HUES48 (cell line): ENCODE measurements around the gene HGD.

ENCODE experiments used
- H3K27ac ChIP-seq: one replicate; pipeline ENCODE4 v1.7.0; 2013; ENCODE audit warnings: low read depth, low read length, inconsistent platforms
- H3K27me3 ChIP-seq: 2 replicates; pipeline ENCODE4 v1.6.1; 2013; ENCODE audit warnings: mild to moderate bottlenecking, low read length; ENCODE audit not compliant: control insufficient read depth, insufficient read depth
- H3K36me3 ChIP-seq: 2 replicates; pipeline ENCODE4 v1.6.1; 2013; ENCODE audit warnings: low read length; ENCODE audit not compliant: control insufficient read depth, insufficient read depth
- H3K4me1 ChIP-seq: 2 replicates; pipeline ENCODE4 v1.6.1; 2013; ENCODE audit warnings: mild to moderate bottlenecking, low read length; ENCODE audit not compliant: control insufficient read depth, insufficient read depth
- H3K4me3 ChIP-seq: 2 replicates; pipeline ENCODE4 v1.5.1; 2013; ENCODE audit warnings: mild to moderate bottlenecking, low read depth, low read length
- H3K9ac ChIP-seq: 2 replicates; pipeline ENCODE4 v1.6.1; 2013; ENCODE audit warnings: mild to moderate bottlenecking, low read depth, low read length, moderate library complexity
- H3K9me3 ChIP-seq: 2 replicates; pipeline ENCODE4 v1.6.1; 2013; ENCODE audit warnings: low read length; ENCODE audit not compliant: control insufficient read depth, insufficient read depth

Gene HGD

GRCh38 chr3:120699333-120699732 lies 17.3 kb upstream of the HGD start:
- Histone ChIP-seq H3K4me3 (no peak overlapping the region), H3K36me3 (no peaks in the 10 kb centered on the region), H3K9ac (no peak overlapping the region), H3K27me3 (no peaks in the 10 kb centered on the region), H3K27ac (no peak overlapping the region), H3K4me1 (peaks cover 27% of the 10 kb centered on the region), H3K9me3 (peaks cover 7% of the 10 kb centered on the region; the same call in 1 of the 2 replicates)

DNA sequence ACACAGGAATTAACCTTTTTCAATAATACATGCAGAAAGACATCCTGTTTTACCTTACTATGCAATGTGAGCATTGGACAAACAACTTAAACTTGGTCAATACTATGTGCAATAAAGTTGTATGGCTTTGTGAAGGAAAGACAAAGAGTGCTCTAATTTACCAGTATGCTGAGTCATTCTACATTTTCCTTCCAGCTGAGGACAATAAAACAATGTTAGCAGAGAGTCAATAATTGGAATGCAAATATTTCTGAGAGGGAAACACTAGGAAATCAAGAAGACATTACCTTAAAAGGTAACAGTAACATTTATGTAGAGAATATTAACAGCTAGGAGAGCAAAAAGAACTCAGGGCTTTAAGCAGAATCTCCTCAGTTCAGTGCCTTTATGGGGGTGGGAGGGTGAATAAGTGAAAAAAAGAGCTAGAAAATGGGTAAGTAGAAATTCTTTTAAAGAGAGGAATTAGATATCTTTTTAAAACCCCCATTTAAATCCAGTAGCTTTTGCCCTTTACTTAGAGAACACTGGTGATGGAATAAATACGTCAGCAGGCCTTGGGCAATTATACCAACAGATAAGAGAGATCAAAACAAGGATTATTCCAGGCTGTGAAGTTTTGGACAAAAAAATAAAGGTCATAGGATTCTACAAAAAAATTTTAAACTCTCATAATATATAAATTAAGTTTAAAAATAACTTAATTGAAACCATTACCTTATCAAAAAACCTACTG lies 11.6 kb upstream of the HGD start:
- no peaks in the 10 kb centered on the region for H3K36me3 ChIP-seq
- peaks cover 48% of the 10 kb centered on the region for H3K4me1 ChIP-seq
- H3K9me3 ChIP-seq = no peaks in the 10 kb centered on the region
- H3K27ac ChIP-seq = peak overlapping the region; percentile 54
- no peak overlapping the region for H3K4me3 ChIP-seq
- no peaks in the 10 kb centered on the region for H3K27me3 ChIP-seq
- H3K9ac ChIP-seq = peak overlapping the region; percentile 6; the same call in 1 of the 2 replicates

DNA sequence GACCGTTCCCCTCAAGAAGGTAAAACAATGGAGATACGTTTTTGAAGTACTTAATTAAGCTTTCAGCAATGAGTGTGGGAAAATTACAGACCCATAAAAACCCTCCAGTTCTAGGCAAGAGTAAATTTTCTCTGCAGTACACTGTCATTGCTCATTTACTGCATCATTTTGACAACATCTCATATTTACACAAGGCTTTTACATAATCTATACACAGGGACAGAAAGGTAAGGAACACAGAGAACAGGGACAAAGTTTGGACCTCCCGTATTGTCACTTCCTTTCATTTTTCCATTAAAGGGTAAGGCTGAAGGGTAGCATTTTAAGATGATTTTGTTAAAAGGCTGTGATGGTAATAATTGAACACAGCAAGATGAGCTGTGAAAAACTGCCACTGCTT lies 7.4 kb upstream of the HGD start:
- Histone ChIP-seq H3K4me1 (peaks cover 26% of the 10 kb centered on the region), H3K4me3 (no peak overlapping the region), H3K9ac (no peak overlapping the region), H3K27ac (no peak overlapping the region), H3K9me3 (no peaks in the 10 kb centered on the region), H3K36me3 (no peaks in the 10 kb centered on the region), H3K27me3 (no peaks in the 10 kb centered on the region)

DNA sequence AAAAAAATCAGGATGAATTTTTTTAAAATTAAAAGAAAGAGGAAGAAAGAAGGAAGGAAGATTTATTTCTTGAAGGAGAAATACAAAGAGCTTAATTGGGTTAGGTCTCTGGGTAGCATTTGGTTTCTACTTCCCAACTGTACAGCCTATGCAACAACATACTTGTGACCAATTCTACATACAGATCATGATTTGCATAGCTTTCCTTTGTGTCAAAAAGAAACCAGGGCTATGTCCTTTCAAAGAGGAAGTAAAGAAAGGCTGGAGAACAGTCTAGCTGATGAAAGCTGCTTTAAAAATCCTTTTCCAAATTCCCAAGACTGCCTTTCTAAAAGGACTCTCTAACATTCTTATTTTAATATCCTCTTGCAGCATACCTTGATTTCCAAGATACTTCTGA lies 6.1 kb upstream of the HGD start:
- no peak overlapping the region for H3K27ac ChIP-seq
- no peaks in the 10 kb centered on the region for H3K27me3 ChIP-seq
- no peaks in the 10 kb centered on the region for H3K9me3 ChIP-seq
- H3K4me3 ChIP-seq = no peak overlapping the region
- no peaks in the 10 kb centered on the region for H3K36me3 ChIP-seq
- H3K4me1 ChIP-seq = peaks cover 14% of the 10 kb centered on the region
- no peak overlapping the region for H3K9ac ChIP-seq

DNA sequence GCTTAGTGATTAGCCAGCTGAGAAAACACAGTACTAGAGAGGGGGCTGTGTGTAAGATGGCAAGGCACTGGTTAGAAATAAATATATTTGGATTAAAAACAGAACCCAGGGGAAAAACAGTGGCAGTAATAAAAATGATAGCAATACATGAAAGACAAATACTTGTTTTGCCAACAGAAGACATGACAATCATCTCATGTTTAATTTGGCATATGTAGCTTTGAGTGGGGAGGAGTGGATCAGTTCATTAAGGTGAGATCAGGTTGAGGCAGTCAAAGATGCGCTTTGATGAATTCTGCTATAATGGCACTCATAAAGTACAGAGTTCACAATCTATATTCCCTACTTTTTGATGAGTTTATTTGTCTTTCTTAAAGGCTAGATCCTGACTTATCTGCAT lies 3.4 kb upstream of the HGD start:
- H3K4me3 ChIP-seq = no peak overlapping the region
- H3K9me3 ChIP-seq = no peaks in the 10 kb centered on the region
- no peak overlapping the region for H3K9ac ChIP-seq
- no peaks in the 10 kb centered on the region for H3K36me3 ChIP-seq
- H3K27me3 ChIP-seq = no peaks in the 10 kb centered on the region
- peaks cover 19% of the 10 kb centered on the region for H3K4me1 ChIP-seq
- no peak overlapping the region for H3K27ac ChIP-seq

DNA sequence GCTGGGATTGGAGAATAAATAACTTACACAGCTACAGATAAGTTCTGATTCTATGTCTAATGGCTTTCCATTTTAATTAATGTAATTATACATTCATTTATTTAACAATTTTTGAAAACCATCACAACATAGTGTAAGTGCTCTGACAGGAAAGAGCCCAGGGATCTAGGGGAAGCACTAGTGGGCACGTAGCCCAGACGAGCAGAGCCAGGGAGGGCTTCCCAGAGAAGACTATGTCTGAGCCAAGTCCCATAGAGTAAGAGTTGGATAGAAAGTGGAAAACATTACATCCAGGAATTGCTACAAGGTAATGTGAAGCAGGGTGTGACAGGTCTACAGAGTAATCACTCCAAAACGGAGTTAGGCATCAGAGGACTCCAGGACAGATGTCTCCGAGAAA lies 2.9 kb upstream of the HGD start:
- no peak overlapping the region for H3K4me3 ChIP-seq
- no peaks in the 10 kb centered on the region for H3K27me3 ChIP-seq
- no peaks in the 10 kb centered on the region for H3K36me3 ChIP-seq
- no peak overlapping the region for H3K27ac ChIP-seq
- no peaks in the 10 kb centered on the region for H3K9me3 ChIP-seq
- peaks cover 25% of the 10 kb centered on the region for H3K4me1 ChIP-seq
- no peak overlapping the region for H3K9ac ChIP-seq

DNA sequence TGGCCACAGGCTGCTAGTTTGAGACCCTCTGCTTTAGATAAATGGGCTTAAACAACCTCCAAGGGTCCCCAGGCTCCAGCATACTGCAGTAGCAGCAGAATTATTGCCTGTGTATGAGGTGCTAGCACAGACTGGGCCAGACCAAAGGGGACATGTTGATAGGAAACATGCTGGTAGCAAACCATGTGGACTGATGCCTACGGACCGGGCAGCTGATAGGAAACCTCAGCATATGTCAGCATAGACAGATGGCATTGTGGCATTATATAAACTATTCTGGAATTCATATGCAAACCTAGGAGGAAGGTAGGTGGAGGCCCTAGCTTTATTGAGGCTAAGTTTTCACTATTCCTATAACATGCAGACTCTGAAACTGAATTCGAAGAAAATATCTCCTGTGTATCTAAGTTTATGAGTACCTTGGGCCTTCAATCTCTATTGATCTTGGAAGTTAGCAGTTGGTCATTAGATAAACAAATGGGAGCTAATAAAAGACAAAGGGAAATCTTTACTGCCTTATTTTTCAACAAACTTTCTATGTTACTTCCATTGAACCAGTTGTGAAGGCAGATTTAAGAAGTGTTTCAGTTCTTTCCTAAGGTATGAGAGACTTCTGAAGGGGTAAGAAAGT lies 1.7 kb upstream of the HGD start:
- Histone ChIP-seq H3K4me3 (no peak overlapping the region), H3K9me3 (no peaks in the 10 kb centered on the region), H3K4me1 (peaks cover 28% of the 10 kb centered on the region), H3K27me3 (no peaks in the 10 kb centered on the region), H3K27ac (no peak overlapping the region), H3K9ac (no peak overlapping the region), H3K36me3 (no peaks in the 10 kb centered on the region)

GRCh38 chr3:120683213-120683612 lies 1.2 kb upstream of the HGD start:
- Histone ChIP-seq H3K27ac (no peak overlapping the region), H3K27me3 (no peaks in the 10 kb centered on the region), H3K36me3 (no peaks in the 10 kb centered on the region), H3K9ac (no peak overlapping the region), H3K9me3 (no peaks in the 10 kb centered on the region), H3K4me3 (no peak overlapping the region), H3K4me1 (peaks cover 31% of the 10 kb centered on the region)

- no peaks in the 10 kb centered on the region for H3K27me3 ChIP-seq
- H3K36me3 ChIP-seq = no peaks in the 10 kb centered on the region
- peak overlapping the region; percentile 97 for H3K27ac ChIP-seq
- H3K9me3 ChIP-seq = no peaks in the 10 kb centered on the region
- H3K4me1 ChIP-seq = peaks cover 40% of the 10 kb centered on the region
- H3K4me3 ChIP-seq = no peak overlapping the region
- H3K9ac ChIP-seq = no peak overlapping the region
These were observed 467 bp downstream of the HGD start for GRCh38 chr3:120681506-120682038.

GRCh38 chr3:120681018-120681417 lies 1.0 kb downstream of the HGD start:
- H3K9ac ChIP-seq = no peak overlapping the region
- H3K4me1 ChIP-seq = peaks cover 45% of the 10 kb centered on the region

DNA sequence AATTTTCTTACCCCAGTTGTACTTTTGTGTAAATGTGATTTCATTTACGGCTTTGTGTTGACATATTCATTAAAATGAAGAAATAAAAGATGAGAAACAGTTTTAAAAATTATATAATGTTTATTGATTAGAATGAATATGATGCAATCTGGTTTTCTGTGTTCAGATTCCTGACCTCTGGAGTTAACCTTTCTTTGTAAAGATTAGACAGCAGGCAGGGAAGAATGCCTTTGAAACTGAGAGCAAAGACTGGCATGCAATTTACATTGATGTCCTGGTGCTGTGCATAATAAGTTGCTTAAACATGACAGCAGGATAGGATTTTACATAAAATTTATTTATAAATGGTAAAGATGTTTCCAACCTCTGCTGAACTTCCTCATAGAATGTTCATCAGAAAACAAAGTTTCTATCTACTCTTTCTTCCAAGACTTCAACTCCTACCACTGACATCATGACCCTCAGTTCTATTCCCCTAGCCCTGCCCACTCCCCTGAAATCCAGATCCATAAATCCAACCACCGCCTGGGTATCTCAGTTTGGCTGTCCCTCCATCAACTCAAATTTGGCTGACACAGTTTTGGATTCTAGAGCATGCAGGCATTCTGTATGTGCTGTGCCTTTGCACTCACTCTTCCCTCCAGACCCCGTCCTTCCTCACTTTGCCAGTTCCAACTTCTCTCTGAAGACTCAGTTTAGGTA lies 1.7 kb downstream of the HGD start:
- H3K27me3 ChIP-seq = no peaks in the 10 kb centered on the region
- no peaks in the 10 kb centered on the region for H3K9me3 ChIP-seq
- H3K27ac ChIP-seq = peak overlapping the region; percentile 97
- H3K4me1 ChIP-seq = peaks cover 48% of the 10 kb centered on the region
- no peaks in the 10 kb centered on the region for H3K36me3 ChIP-seq
- no peak overlapping the region for H3K4me3 ChIP-seq
- H3K9ac ChIP-seq = peak overlapping the region; percentile 33; the same call in 1 of the 2 replicates

More at GRCh38 chr3:120681018-120681417, 1.0 kb downstream of the HGD start:
- H3K36me3 ChIP-seq = no peaks in the 10 kb centered on the region
- H3K27me3 ChIP-seq = no peaks in the 10 kb centered on the region
- H3K9me3 ChIP-seq = no peaks in the 10 kb centered on the region
- H3K27ac ChIP-seq = peak overlapping the region; percentile 97
- no peak overlapping the region for H3K4me3 ChIP-seq
